ENCODE data around the gene SBF2.

Gene SBF2

GRCh38 chr11:9740202-9740883, 553.7 kb downstream of the SBF2 start:
- in situ Hi-C loops (cut with HindIII; ENCODE audit: low sequenced_read_pairs) = no loop called here

GRCh38 chr11:9739123-9739900, 554.7 kb downstream of the SBF2 start:
- in situ Hi-C loops (cut with HindIII; ENCODE audit: low sequenced_read_pairs) = loop anchor here (5.0 kb wide), 3 partner anchors 52 to 98 kb away; no protein-coding TSS in a partner anchor

GRCh38 chr11:9738707-9739106, 555.3 kb downstream of the SBF2 start:
- in situ Hi-C loops (cut with HindIII; ENCODE audit: low sequenced_read_pairs) = loop anchor here (5.0 kb wide), 3 partner anchors 51 to 99 kb away; no protein-coding TSS in a partner anchor

GRCh38 chr11:9738116-9738515, 555.9 kb downstream of the SBF2 start:
- in situ Hi-C loops (cut with HindIII; ENCODE audit: low sequenced_read_pairs) = loop anchor here (5.0 kb wide), 3 partner anchors 51 to 99 kb away; no protein-coding TSS in a partner anchor

GRCh38 chr11:9736365-9736764, 557.7 kb downstream of the SBF2 start:
- in situ Hi-C loops (cut with HindIII; ENCODE audit: low sequenced_read_pairs) = loop anchor here (5.0 kb wide), 3 partner anchors 49 to 101 kb away; no protein-coding TSS in a partner anchor

- in situ Hi-C loops (cut with HindIII; ENCODE audit: low sequenced_read_pairs) = loop anchor here (5.0 kb wide), 3 partner anchors 49 to 101 kb away; no protein-coding TSS in a partner anchor
Measured at GRCh38 chr11:9735919-9736318, 558.1 kb downstream of the SBF2 start.

GRCh38 chr11:9735236-9735635, 558.8 kb downstream of the SBF2 start:
- in situ Hi-C loops (cut with HindIII; ENCODE audit: low sequenced_read_pairs) = loop anchor here (5.0 kb wide), 3 partner anchors 48 to 102 kb away; no protein-coding TSS in a partner anchor

GRCh38 chr11:9733212-9733611, 560.8 kb downstream of the SBF2 start:
- in situ Hi-C loops (cut with HindIII; ENCODE audit: low sequenced_read_pairs) = no loop called here

GRCh38 chr11:9732453-9732852, 561.6 kb downstream of the SBF2 start:
- in situ Hi-C loops (cut with HindIII; ENCODE audit: low sequenced_read_pairs) = no loop called here

- in situ Hi-C loops (cut with HindIII; ENCODE audit: low sequenced_read_pairs) = no loop called here
Measured at GRCh38 chr11:9731256-9731655, 562.8 kb downstream of the SBF2 start.

Data from endothelial cell of hepatic sinusoid (primary cell).